ENCODE results near the gene MCM6. TPM values are rescaled to one million over a fixed set of nuclear protein-coding genes. Genes with fewer than 3 reads are reported as not detected.
A peak's percentile ranks its signal among the peaks of the same experiment; 100 is the strongest.

MCM6 gene
- polyA plus RNA-seq, 1 of the 3 experiments (the other 2 are of a cell fraction): 18.4 TPM

DNA sequence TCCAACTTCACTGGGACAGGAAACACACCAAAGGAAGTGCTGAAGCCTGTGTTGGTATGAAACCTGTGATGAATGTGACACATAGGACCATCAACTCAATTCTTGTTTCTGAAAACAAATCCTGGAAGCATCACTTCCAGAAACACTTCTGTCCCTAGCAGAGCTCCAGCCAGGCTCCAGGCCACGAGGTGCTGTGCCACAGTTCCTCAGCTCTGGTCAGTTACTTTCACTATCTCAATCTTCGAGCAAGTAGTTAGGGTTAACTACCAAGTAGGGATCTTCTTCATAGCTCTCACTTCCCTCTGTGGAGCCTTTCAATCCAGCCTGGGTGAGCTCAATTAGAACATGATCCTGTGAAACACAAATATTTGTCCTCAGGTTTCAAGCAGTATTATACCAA lies 35.6 kb downstream of the MCM6 start:
- Histone ChIP-seq H3K9ac (no peak overlapping the region), H3K4me1 (ENCODE audit: control insufficient read depth in 1 of 2, insufficient read depth in 2 of 2, low read depth in 1 of 2, low read length in 1 of 2) (peaks cover 11 to 16% of the 10 kb centered on the region in 2 experiments; a peak in 3 of 4 replicates), H3K9me2 (no peaks in the 10 kb centered on the region), H3F3A (replicated peaks; ENCODE audit: insufficient read depth) (no peaks in the 10 kb centered on the region), H3K4me3 (ENCODE audit: low read depth in 2 of 2, low read length in 1 of 2) (peak overlapping the region in 1 of 2 experiments; percentile 30; a peak in 1 of 4 replicates), H3K9me3 (no peaks in the 10 kb centered on the region), H3K27me3 (ENCODE audit: insufficient read depth) (no peaks in the 10 kb centered on the region), H2AFZ (ENCODE audit: low read depth) (peak overlapping the region; percentile 52; the same call in 1 of the 2 replicates), H3K27ac (ENCODE audit: low read depth in 2 of 2, low read length in 1 of 2) (peak overlapping the region; percentile 59 to 91), H3K79me2 (ENCODE audit: insufficient read depth) (no peaks in the 10 kb centered on the region), H4K20me1 (ENCODE audit: insufficient read depth) (no peaks in the 10 kb centered on the region), H3K36me3 (replicated peaks in 1 of 2; ENCODE audit: control insufficient read depth in 1 of 2, insufficient read depth in 2 of 2, low read length in 1 of 2) (peaks cover 18 to 33% of the 10 kb centered on the region in 2 experiments), H3K4me2 (peak overlapping the region; percentile 27; the same call in 1 of the 2 replicates)
- TF ChIP-seq SMC3 (IDR thresholded peaks at IDR 0.05; ENCODE audit: low read depth, low read length): no peak
- TF ChIP-seq, protein P1, sequence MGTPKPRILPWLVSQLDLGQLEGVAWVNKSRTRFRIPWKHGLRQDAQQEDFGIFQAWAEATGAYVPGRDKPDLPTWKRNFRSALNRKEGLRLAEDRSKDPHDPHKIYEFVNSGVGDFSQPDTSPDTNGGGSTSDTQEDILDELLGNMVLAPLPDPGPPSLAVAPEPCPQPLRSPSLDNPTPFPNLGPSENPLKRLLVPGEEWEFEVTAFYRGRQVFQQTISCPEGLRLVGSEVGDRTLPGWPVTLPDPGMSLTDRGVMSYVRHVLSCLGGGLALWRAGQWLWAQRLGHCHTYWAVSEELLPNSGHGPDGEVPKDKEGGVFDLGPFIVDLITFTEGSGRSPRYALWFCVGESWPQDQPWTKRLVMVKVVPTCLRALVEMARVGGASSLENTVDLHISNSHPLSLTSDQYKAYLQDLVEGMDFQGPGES (IDR thresholded peaks at IDR 0.05; ENCODE audit: low read depth, low read length): no peak
- TF ChIP-seq NFIC (IDR thresholded peaks at IDR 0.05; ENCODE audit: borderline replicate concordance): no peak
- no peak for TF ChIP-seq FOXJ3 (CRISPR knock-in tag; IDR thresholded peaks at IDR 0.05)
- no peak for TF ChIP-seq GABPA (IDR thresholded peaks at IDR 0.05; ENCODE audit: low read depth)
- no peak for TF ChIP-seq MAX (IDR thresholded peaks at IDR 0.05; ENCODE audit: low read depth)
- TF ChIP-seq, protein P2, sequence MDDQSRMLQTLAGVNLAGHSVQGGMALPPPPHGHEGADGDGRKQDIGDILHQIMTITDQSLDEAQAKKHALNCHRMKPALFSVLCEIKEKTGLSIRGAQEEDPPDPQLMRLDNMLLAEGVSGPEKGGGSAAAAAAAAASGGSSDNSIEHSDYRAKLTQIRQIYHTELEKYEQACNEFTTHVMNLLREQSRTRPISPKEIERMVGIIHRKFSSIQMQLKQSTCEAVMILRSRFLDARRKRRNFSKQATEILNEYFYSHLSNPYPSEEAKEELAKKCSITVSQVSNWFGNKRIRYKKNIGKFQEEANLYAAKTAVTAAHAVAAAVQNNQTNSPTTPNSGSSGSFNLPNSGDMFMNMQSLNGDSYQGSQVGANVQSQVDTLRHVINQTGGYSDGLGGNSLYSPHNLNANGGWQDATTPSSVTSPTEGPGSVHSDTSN (IDR thresholded peaks at IDR 0.05): no peak
- no peak for TF ChIP-seq YY1 (IDR thresholded peaks at IDR 0.05; ENCODE audit: low read depth)
- TF ChIP-seq TEAD4 (IDR thresholded peaks at IDR 0.05; ENCODE audit: borderline replicate concordance, insufficient read depth): no peak
- no peak for TF ChIP-seq JUND (IDR thresholded peaks at IDR 0.05)
- no peak for DNase-seq
- ChIA-PET POLR2A (no interaction called here), CTCF (interaction anchor here (0.9 to 2.4 kb wide), 2 partner anchors 39 to 43 kb away, joined by 3 to 11 read pairs; no protein-coding TSS in a partner anchor)
- 100% methylated on average over 2 of the region's 2 CpGs for WGBS (ENCODE audit: low lambda C conversion rate)

- Histone ChIP-seq H3K9me3 (no peaks in the 10 kb centered on the region), H3K79me2 (ENCODE audit: insufficient read depth) (no peaks in the 10 kb centered on the region), H3F3A (replicated peaks; ENCODE audit: insufficient read depth) (no peaks in the 10 kb centered on the region), H3K27ac (ENCODE audit: low read depth in 2 of 2, low read length in 1 of 2) (peak overlapping the region; percentile 59 to 91), H4K20me1 (ENCODE audit: insufficient read depth) (no peaks in the 10 kb centered on the region), H3K27me3 (ENCODE audit: insufficient read depth) (no peaks in the 10 kb centered on the region), H3K4me2 (peak overlapping the region; percentile 60; the same call in 1 of the 2 replicates), H2AFZ (ENCODE audit: low read depth) (no peak overlapping the region; the same call in 1 of the 2 replicates), H3K4me1 (ENCODE audit: control insufficient read depth in 1 of 2, insufficient read depth in 2 of 2, low read depth in 1 of 2, low read length in 1 of 2) (peaks cover 11 to 16% of the 10 kb centered on the region in 2 experiments; a peak in 3 of 4 replicates), H3K9ac (no peak overlapping the region), H3K36me3 (replicated peaks in 1 of 2; ENCODE audit: control insufficient read depth in 1 of 2, insufficient read depth in 2 of 2, low read length in 1 of 2) (peaks cover 11 to 24% of the 10 kb centered on the region in 2 experiments), H3K9me2 (no peaks in the 10 kb centered on the region), H3K4me3 (ENCODE audit: low read depth in 2 of 2, low read length in 1 of 2) (no peak overlapping the region)
- POLR2A ChIA-PET: interaction anchor here (0.7 kb wide), 1 partner anchor 14 kb away, joined by 3 read pairs; no protein-coding TSS in a partner anchor
- CTCF ChIA-PET: interaction anchor here (1.1 to 2.4 kb wide), 2 partner anchors 16 to 42 kb away, joined by 3 to 11 read pairs; no protein-coding TSS in a partner anchor
- TF ChIP-seq SMC3 (IDR thresholded peaks at IDR 0.05; ENCODE audit: low read depth, low read length) (no peak), MAX (IDR thresholded peaks at IDR 0.05; ENCODE audit: low read depth) (peak; percentile 73; the same call in 1 of the 2 replicates), USF1 (IDR thresholded peaks at IDR 0.05; ENCODE audit: borderline replicate concordance, low read depth) (peak; percentile 75; the same call in 1 of the 2 replicates), YY1 (IDR thresholded peaks at IDR 0.05; ENCODE audit: low read depth) (no peak), FOXM1 (IDR thresholded peaks at IDR 0.05; ENCODE audit: low read depth) (no peak), MXI1 (IDR thresholded peaks at IDR 0.05; ENCODE audit: low read depth, low read length) (peak; percentile 82; the same call in 1 of the 2 replicates), TCF12 (IDR thresholded peaks at IDR 0.05) (peak; percentile 90), NRF1 (IDR thresholded peaks at IDR 0.05; ENCODE audit: low read depth, low read length) (no peak), GABPA (IDR thresholded peaks at IDR 0.05; ENCODE audit: low read depth) (no peak), USF2 (IDR thresholded peaks at IDR 0.05; ENCODE audit: borderline replicate concordance, low read depth, low read length) (peak; percentile 45; the same call in 1 of the 2 replicates), JUND (IDR thresholded peaks at IDR 0.05) (no peak), EP300 (IDR thresholded peaks at IDR 0.05; ENCODE audit: borderline replicate concordance in 1 of 2, low read depth in 1 of 2, low read length in 1 of 2) (peak in 1 of 2 experiments; percentile 10; a peak in 1 of 4 replicates), RFX5 (IDR thresholded peaks at IDR 0.05; ENCODE audit: low read length) (no peak)
- TF ChIP-seq, protein P3, sequence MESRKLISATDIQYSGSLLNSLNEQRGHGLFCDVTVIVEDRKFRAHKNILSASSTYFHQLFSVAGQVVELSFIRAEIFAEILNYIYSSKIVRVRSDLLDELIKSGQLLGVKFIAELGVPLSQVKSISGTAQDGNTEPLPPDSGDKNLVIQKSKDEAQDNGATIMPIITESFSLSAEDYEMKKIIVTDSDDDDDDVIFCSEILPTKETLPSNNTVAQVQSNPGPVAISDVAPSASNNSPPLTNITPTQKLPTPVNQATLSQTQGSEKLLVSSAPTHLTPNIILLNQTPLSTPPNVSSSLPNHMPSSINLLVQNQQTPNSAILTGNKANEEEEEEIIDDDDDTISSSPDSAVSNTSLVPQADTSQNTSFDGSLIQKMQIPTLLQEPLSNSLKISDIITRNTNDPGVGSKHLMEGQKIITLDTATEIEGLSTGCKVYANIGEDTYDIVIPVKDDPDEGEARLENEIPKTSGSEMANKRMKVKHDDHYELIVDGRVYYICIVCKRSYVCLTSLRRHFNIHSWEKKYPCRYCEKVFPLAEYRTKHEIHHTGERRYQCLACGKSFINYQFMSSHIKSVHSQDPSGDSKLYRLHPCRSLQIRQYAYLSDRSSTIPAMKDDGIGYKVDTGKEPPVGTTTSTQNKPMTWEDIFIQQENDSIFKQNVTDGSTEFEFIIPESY (IDR thresholded peaks at IDR 0.05; ENCODE audit: borderline replicate concordance, low read depth): no peak
- 13% methylated on average over 2 of the region's 2 CpGs for WGBS (ENCODE audit: low lambda C conversion rate)
- DNase-seq: peak; percentile 38
Measured at GRCh38 chr2:135839713-135840112, 36.5 kb downstream of the MCM6 start.
